Osteoblast (primary cell): ENCODE results near the gene COX5A. TPM values are rescaled to one million over a fixed set of nuclear protein-coding genes. Genes with fewer than 3 reads are reported as not detected.

Source experiments
- DNase-seq: peaks from one replicate; pipeline ENCODE4 v3.0.0; 2011; ENCODE audit warnings: low spot score, mixed read lengths; ENCODE audit not compliant: insufficient read length; ENCODE audit errors: missing footprints
- H2AFZ ChIP-seq: 2 replicates; pipeline ENCODE4 v1.6.0; 2011; ENCODE audit warnings: mild to moderate bottlenecking, low read length
- H3K27ac ChIP-seq: 2 replicates; pipeline ENCODE4 v1.5.1; 2011; ENCODE audit warnings: mild to moderate bottlenecking, low read depth, low read length, moderate library complexity
- H3K27me3 ChIP-seq: 2 replicates; pipeline ENCODE4 v1.6.0; 2012; ENCODE audit warnings: mild to moderate bottlenecking, control low read depth, inconsistent platforms, low read length, moderate library complexity; ENCODE audit not compliant: insufficient read depth
- H3K36me3 ChIP-seq: 2 replicates; pipeline ENCODE4 v1.5.1; 2011; ENCODE audit warnings: mild to moderate bottlenecking, low read length, control low read depth, moderate library complexity; ENCODE audit not compliant: insufficient read depth
- H3K4me1 ChIP-seq: 2 replicates; pipeline ENCODE4 v1.5.1; 2011; ENCODE audit warnings: mild to moderate bottlenecking, low read length, control low read depth, moderate library complexity; ENCODE audit not compliant: insufficient read depth
- H3K4me2 ChIP-seq: 2 replicates; pipeline ENCODE4 v1.6.0; 2011; ENCODE audit warnings: mild to moderate bottlenecking, low read length; ENCODE audit not compliant: insufficient read depth
- H3K4me3 ChIP-seq: fragments of 200-600 bp; sonication (generic); 3 replicates; pipeline ENCODE4 v1.5.1; 2012; ENCODE audit warnings: mild to moderate bottlenecking, low read length, inconsistent platforms; ENCODE audit not compliant: insufficient read depth
- H3K79me2 ChIP-seq: 2 replicates; pipeline ENCODE4 v1.6.0; 2012; ENCODE audit warnings: mild to moderate bottlenecking, low read length, control low read depth, inconsistent platforms; ENCODE audit not compliant: insufficient read depth
- H3K9me3 ChIP-seq: 2 replicates; pipeline ENCODE4 v1.5.1; 2011; ENCODE audit warnings: low read depth, low read length, control low read depth
- H4K20me1 ChIP-seq: 2 replicates; pipeline ENCODE4 v1.6.0; 2012; ENCODE audit warnings: mild to moderate bottlenecking, low read length, control low read depth; ENCODE audit not compliant: insufficient read depth
- total RNA-seq: library from RNA; depleted of rRNA; stranded (reverse); fragments of >200 nt; gene quantifications from 2 replicates; pipeline ENCODE4 v1.2.3, GENCODE V29; 2012
- TF ChIP-seq, protein P1 (sequence below): IDR thresholded peaks from 2 replicates; pipeline ENCODE4 v1.5.1; 2011; ENCODE audit warnings: mild to moderate bottlenecking, low read depth, low read length, moderate library complexity; ENCODE audit errors: extremely low read depth

Gene COX5A
- total RNA-seq, 1 donor = 27.1 TPM

DNA sequence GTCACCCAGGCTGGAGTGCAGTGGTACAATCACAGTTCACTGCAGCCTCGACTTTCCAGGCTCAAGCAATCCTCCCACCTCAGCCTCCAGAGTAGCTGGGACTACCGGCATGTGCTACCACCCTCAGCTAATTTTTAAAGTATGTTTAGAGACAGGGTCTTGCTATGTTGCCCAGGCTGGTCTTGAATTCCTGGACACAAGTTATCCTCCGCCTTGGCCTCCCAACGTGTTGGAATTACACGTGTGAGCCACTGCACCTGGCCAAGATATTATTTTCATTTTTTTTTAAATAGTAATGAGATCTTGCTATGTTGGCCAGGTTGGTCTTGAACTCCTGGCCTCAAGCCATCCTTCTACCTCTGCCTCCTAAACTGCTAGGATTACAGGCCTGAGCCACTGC, 52.4 kb downstream of the COX5A start:
- H3K36me3 ChIP-seq = no peaks in the 10 kb centered on the region
- no peak for DNase-seq
- TF ChIP-seq, protein P1, sequence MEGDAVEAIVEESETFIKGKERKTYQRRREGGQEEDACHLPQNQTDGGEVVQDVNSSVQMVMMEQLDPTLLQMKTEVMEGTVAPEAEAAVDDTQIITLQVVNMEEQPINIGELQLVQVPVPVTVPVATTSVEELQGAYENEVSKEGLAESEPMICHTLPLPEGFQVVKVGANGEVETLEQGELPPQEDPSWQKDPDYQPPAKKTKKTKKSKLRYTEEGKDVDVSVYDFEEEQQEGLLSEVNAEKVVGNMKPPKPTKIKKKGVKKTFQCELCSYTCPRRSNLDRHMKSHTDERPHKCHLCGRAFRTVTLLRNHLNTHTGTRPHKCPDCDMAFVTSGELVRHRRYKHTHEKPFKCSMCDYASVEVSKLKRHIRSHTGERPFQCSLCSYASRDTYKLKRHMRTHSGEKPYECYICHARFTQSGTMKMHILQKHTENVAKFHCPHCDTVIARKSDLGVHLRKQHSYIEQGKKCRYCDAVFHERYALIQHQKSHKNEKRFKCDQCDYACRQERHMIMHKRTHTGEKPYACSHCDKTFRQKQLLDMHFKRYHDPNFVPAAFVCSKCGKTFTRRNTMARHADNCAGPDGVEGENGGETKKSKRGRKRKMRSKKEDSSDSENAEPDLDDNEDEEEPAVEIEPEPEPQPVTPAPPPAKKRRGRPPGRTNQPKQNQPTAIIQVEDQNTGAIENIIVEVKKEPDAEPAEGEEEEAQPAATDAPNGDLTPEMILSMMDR = no peak
- H3K4me2 ChIP-seq = no peak overlapping the region
- no peak overlapping the region for H2AFZ ChIP-seq
- peaks cover 19% of the 10 kb centered on the region for H3K4me1 ChIP-seq
- H3K27ac ChIP-seq = no peak overlapping the region
- no peaks in the 10 kb centered on the region for H4K20me1 ChIP-seq
- no peak overlapping the region for H3K4me3 ChIP-seq
- peaks cover 6% of the 10 kb centered on the region for H3K79me2 ChIP-seq
- no peaks in the 10 kb centered on the region for H3K27me3 ChIP-seq
- H3K9me3 ChIP-seq = peaks cover 4% of the 10 kb centered on the region

DNA sequence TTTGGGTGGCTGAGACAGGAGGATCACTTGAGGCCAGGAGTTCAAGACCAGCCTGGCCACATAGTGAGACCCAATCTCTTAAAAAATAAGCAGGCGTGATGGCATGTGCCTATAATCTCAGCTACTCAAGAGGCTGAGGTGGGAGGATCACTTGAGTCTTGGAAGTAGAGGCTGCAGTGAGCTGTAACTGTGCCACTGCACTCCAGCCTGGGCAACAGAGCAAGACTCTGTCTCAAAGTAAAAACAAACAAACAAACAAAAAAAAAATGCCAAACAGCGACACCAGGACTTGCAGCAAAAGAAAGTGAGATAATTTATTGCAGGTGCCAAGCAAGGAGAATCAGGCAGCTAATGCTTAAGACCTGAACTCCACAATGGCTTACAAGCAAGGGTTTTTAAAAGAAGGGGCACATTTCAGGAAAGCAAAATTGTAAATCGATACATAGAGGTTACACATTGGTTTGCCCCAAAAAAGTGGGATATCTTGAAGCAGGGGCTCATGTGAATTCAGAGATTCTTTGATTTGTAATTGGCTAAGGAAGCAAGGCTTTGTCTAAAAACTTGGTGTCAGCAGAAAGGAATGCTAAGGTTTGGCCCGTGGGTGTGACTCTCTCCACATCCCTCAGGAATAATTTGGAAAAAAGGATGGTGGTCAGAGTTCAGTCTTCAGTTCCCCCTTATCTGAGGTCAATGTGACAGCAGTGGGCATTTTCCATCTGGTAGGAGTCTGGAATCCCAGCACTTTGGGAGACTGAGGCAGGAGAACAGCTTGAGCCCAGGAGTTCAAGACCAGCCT, 53.2 kb downstream of the COX5A start:
- no peak overlapping the region for H3K4me3 ChIP-seq
- DNase-seq = peak; percentile 85
- H2AFZ ChIP-seq = peak overlapping the region; percentile 29
- H3K9me3 ChIP-seq = peaks cover 4% of the 10 kb centered on the region
- peak overlapping the region; percentile 33 for H3K4me2 ChIP-seq
- no peaks in the 10 kb centered on the region for H3K27me3 ChIP-seq
- TF ChIP-seq, protein P1 = no peak
- H4K20me1 ChIP-seq = no peaks in the 10 kb centered on the region
- peaks cover 16% of the 10 kb centered on the region for H3K4me1 ChIP-seq
- no peaks in the 10 kb centered on the region for H3K36me3 ChIP-seq
- no peaks in the 10 kb centered on the region for H3K79me2 ChIP-seq
- H3K27ac ChIP-seq = no peak overlapping the region

DNA sequence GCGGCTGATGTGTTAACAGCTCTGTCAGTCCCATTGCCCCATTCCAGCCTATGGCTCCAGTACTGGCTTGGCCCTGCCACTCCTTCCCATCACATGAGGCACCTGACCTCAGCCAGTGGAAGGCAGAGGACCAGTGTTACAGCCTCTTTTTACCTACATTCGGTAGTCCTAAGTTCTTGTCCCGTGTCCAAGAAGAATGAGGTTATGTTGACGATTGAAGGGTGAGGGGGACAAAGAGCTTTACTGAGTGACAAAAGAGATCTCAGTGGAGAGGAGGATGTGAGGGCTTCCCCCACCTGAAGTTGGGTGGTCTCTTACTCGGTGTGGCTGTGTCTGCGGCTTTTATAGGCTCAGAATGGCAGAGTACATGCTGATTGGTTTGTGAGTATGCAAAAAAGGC, 55.3 kb downstream of the COX5A start:
- no peak for DNase-seq
- Histone ChIP-seq H3K4me2 (no peak overlapping the region), H4K20me1 (no peaks in the 10 kb centered on the region), H2AFZ (no peak overlapping the region), H3K4me3 (no peak overlapping the region), H3K9me3 (peaks cover 4% of the 10 kb centered on the region), H3K79me2 (no peaks in the 10 kb centered on the region), H3K27me3 (no peaks in the 10 kb centered on the region), H3K36me3 (no peaks in the 10 kb centered on the region), H3K4me1 (peaks cover 7% of the 10 kb centered on the region), H3K27ac (no peak overlapping the region)
- TF ChIP-seq, protein P1 = no peak

DNA sequence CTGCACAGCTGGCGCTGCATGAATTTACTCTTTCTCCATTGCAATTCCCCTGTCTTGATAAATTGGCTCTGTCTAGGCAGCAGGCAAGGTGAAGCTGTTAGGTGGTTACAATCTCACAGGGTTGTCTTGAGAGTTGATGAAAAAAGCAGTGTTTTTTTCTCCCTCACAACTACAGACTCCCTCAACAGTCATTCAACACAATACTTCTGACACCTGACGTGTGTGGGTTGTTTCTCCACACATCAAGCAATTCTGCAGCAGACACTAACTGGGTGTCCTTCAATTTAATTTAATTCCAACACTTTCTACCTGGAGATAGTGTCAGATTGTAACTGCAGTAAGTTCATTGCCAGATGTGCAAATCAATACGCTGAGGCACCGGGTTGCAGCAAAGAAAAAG, 59.6 kb downstream of the COX5A start:
- Histone ChIP-seq H3K4me3 (no peak overlapping the region), H3K27ac (no peak overlapping the region), H3K9me3 (peaks cover 4% of the 10 kb centered on the region), H4K20me1 (no peaks in the 10 kb centered on the region), H3K36me3 (no peaks in the 10 kb centered on the region), H2AFZ (no peak overlapping the region), H3K4me1 (peaks cover 5% of the 10 kb centered on the region), H3K27me3 (peaks cover 7% of the 10 kb centered on the region), H3K79me2 (no peaks in the 10 kb centered on the region), H3K4me2 (no peak overlapping the region)
- TF ChIP-seq, protein P1 = no peak
- no peak for DNase-seq
